ENCODE measurements around the gene HS3ST4. TPM values are rescaled to one million over a fixed set of nuclear protein-coding genes. Genes with fewer than 3 reads are reported as not detected.

HS3ST4 gene
- total RNA-seq, 1 experiment from 2014 or later: not detected

DNA sequence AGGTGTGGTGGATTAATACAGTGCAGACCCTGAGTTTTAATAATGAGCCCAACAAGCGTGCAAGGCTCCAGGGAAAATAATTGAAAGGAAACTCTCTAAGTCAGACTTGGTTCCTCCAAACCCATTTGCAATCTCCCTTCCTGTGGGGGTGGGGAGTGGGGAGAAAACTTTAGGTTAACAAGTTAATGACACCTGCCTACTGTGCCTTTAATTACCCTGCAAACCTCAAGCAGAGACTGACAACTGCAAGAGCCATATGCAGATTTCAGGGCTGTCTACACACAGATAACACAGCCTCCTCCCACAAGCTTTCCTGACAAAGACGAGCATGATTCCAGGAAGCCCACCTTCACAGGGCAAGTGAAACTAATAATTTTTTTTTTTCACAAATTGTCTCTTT lies 359.3 kb downstream of the HS3ST4 start:
- no peaks in the 10 kb centered on the region for H3K36me3 ChIP-seq (ENCODE audit: control insufficient read depth in 1 of 2, insufficient read depth in 2 of 2, low read length in 2 of 2)
- H3K9me3 ChIP-seq (ENCODE audit: control insufficient read depth in 1 of 2, insufficient read depth in 1 of 2, low read depth in 1 of 2, low read length in 2 of 2): peaks cover 3 to 6% of the 10 kb centered on the region in 2 experiments; a peak in 2 of 4 replicates
- DNase-seq (ENCODE audit: low read depth, low spot score) (no peak), ATAC-seq (no peak)
- no peak overlapping the region for H2AFZ ChIP-seq (ENCODE audit: low read depth, low read length, poor library complexity, severe bottlenecking)
- no TSS peak for BruUV-seq (replicated peaks)
- POLR2A ChIA-PET: no interaction called here
- TF ChIP-seq ZFX (IDR thresholded peaks at IDR 0.05): no peak
- TF ChIP-seq, protein P1, sequence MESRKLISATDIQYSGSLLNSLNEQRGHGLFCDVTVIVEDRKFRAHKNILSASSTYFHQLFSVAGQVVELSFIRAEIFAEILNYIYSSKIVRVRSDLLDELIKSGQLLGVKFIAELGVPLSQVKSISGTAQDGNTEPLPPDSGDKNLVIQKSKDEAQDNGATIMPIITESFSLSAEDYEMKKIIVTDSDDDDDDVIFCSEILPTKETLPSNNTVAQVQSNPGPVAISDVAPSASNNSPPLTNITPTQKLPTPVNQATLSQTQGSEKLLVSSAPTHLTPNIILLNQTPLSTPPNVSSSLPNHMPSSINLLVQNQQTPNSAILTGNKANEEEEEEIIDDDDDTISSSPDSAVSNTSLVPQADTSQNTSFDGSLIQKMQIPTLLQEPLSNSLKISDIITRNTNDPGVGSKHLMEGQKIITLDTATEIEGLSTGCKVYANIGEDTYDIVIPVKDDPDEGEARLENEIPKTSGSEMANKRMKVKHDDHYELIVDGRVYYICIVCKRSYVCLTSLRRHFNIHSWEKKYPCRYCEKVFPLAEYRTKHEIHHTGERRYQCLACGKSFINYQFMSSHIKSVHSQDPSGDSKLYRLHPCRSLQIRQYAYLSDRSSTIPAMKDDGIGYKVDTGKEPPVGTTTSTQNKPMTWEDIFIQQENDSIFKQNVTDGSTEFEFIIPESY (IDR thresholded peaks at IDR 0.05; ENCODE audit: extremely low read depth, insufficient replicate concordance, low read length): no peak
- no peak for TF ChIP-seq POLR2A (IDR thresholded peaks at IDR 0.05; ENCODE audit: borderline replicate concordance, extremely low read depth, insufficient read depth, insufficient read length)
- TF ChIP-seq EZH2phosphoT487 (IDR thresholded peaks at IDR 0.05; ENCODE audit: borderline replicate concordance): no peak
- intact Hi-C loops (cut with micrococcal nuclease): no loop called here
- no peaks in the 10 kb centered on the region for H3K79me2 ChIP-seq (ENCODE audit: insufficient read depth, low read length)
- CTCF ChIA-PET: no interaction called here
- no peaks in the 10 kb centered on the region for H3K27me3 ChIP-seq (ENCODE audit: insufficient read depth, low read length)
- H3K4me3 ChIP-seq (replicated peaks in 1 of 2; ENCODE audit: low read depth in 1 of 2, low read length in 2 of 2): no peak overlapping the region
- H3K4me1 ChIP-seq (ENCODE audit: control insufficient read depth in 1 of 2, insufficient read depth in 2 of 2, low read length in 2 of 2): no peaks in the 10 kb centered on the region
- H3K27ac ChIP-seq (ENCODE audit: low read depth, low read length): no peak overlapping the region
- H4K20me1 ChIP-seq (ENCODE audit: insufficient read depth): no peaks in the 10 kb centered on the region
- no peaks in the 10 kb centered on the region for H3K9me2 ChIP-seq (ENCODE audit: insufficient read depth)
- no peak overlapping the region for H3K9ac ChIP-seq (ENCODE audit: low read length)
- H3K4me2 ChIP-seq (ENCODE audit: low read length): no peak overlapping the region
- RAD21 ChIA-PET (ENCODE audit: low non-redundant PET in 1 of 2, low total read pairs in 2 of 2, uncharacterized antibody in 2 of 2, unreplicated experiment in 2 of 2): no interaction called here

DNA sequence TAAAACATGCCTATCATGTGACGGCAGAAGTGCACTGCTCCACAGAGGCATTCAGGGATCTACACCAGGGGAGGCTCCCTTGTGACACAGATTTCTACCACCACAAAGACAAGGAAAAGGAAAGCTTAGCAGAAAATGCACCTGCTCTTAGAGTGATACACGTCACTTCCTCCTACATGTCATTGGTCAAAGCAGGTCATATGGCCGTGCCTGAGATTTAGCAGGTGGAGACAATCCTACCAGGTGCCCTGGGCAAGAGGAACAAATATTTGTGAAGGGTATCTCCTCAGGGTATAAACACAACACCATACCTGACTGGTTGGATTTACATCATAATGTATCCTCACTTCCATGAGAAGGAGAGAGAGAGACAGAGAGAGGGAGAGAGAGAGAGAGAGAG lies 362.1 kb downstream of the HS3ST4 start:
- no peak overlapping the region for H3K4me2 ChIP-seq (ENCODE audit: low read length)
- no peak overlapping the region for H3K9ac ChIP-seq (ENCODE audit: low read length)
- ATAC-seq (no peak), DNase-seq (ENCODE audit: low read depth, low spot score) (no peak)
- RAD21 ChIA-PET (ENCODE audit: low non-redundant PET in 1 of 2, low total read pairs in 2 of 2, uncharacterized antibody in 2 of 2, unreplicated experiment in 2 of 2): no interaction called here
- no peaks in the 10 kb centered on the region for H3K79me2 ChIP-seq (ENCODE audit: insufficient read depth, low read length)
- no peak overlapping the region for H3K4me3 ChIP-seq (replicated peaks in 1 of 2; ENCODE audit: low read depth in 1 of 2, low read length in 2 of 2)
- no peaks in the 10 kb centered on the region for H3K9me2 ChIP-seq (ENCODE audit: insufficient read depth)
- H3K27ac ChIP-seq (ENCODE audit: low read depth, low read length): no peak overlapping the region
- no peaks in the 10 kb centered on the region for H3K36me3 ChIP-seq (ENCODE audit: control insufficient read depth in 1 of 2, insufficient read depth in 2 of 2, low read length in 2 of 2)
- POLR2A ChIA-PET: no interaction called here
- no peaks in the 10 kb centered on the region for H3K4me1 ChIP-seq (ENCODE audit: control insufficient read depth in 1 of 2, insufficient read depth in 2 of 2, low read length in 2 of 2)
- H3K27me3 ChIP-seq (ENCODE audit: insufficient read depth, low read length): no peaks in the 10 kb centered on the region
- CTCF ChIA-PET: no interaction called here
- no peaks in the 10 kb centered on the region for H4K20me1 ChIP-seq (ENCODE audit: insufficient read depth)
- intact Hi-C loops (cut with micrococcal nuclease): no loop called here
- H3K9me3 ChIP-seq (ENCODE audit: control insufficient read depth in 1 of 2, insufficient read depth in 1 of 2, low read depth in 1 of 2, low read length in 2 of 2): peaks cover 0 to 14% of the 10 kb centered on the region in 2 experiments; a peak in 2 of 4 replicates
- BruUV-seq (replicated peaks): no TSS peak
- H2AFZ ChIP-seq (ENCODE audit: low read depth, low read length, poor library complexity, severe bottlenecking): no peak overlapping the region
- TF ChIP-seq, protein P2, sequence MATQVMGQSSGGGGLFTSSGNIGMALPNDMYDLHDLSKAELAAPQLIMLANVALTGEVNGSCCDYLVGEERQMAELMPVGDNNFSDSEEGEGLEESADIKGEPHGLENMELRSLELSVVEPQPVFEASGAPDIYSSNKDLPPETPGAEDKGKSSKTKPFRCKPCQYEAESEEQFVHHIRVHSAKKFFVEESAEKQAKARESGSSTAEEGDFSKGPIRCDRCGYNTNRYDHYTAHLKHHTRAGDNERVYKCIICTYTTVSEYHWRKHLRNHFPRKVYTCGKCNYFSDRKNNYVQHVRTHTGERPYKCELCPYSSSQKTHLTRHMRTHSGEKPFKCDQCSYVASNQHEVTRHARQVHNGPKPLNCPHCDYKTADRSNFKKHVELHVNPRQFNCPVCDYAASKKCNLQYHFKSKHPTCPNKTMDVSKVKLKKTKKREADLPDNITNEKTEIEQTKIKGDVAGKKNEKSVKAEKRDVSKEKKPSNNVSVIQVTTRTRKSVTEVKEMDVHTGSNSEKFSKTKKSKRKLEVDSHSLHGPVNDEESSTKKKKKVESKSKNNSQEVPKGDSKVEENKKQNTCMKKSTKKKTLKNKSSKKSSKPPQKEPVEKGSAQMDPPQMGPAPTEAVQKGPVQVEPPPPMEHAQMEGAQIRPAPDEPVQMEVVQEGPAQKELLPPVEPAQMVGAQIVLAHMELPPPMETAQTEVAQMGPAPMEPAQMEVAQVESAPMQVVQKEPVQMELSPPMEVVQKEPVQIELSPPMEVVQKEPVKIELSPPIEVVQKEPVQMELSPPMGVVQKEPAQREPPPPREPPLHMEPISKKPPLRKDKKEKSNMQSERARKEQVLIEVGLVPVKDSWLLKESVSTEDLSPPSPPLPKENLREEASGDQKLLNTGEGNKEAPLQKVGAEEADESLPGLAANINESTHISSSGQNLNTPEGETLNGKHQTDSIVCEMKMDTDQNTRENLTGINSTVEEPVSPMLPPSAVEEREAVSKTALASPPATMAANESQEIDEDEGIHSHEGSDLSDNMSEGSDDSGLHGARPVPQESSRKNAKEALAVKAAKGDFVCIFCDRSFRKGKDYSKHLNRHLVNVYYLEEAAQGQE (IDR thresholded peaks at IDR 0.05; ENCODE audit: low read depth): no peak
- TF ChIP-seq FOSL1 (IDR thresholded peaks at IDR 0.05; ENCODE audit: low read depth) (no peak), ZNF274 (IDR thresholded peaks at IDR 0.05; ENCODE audit: low read depth, low read length) (no peak), SP1 (IDR thresholded peaks at IDR 0.05; ENCODE audit: low read depth) (no peak), SIN3A (IDR thresholded peaks at IDR 0.05; ENCODE audit: low read depth) (no peak), EGR1 (IDR thresholded peaks at IDR 0.05; ENCODE audit: low read depth) (no peak), ZFX (IDR thresholded peaks at IDR 0.05) (no peak), TCF7L2 (IDR thresholded peaks at IDR 0.05; ENCODE audit: borderline replicate concordance, extremely low read depth, insufficient read depth, insufficient read length) (no peak), YY1 (IDR thresholded peaks at IDR 0.05; ENCODE audit: extremely low read depth, insufficient replicate concordance, low read depth, low read length) (no peak)
- TF ChIP-seq, protein P3, sequence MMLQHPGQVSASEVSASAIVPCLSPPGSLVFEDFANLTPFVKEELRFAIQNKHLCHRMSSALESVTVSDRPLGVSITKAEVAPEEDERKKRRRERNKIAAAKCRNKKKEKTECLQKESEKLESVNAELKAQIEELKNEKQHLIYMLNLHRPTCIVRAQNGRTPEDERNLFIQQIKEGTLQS (IDR thresholded peaks at IDR 0.05): no peak
- TF ChIP-seq, protein P1 (IDR thresholded peaks at IDR 0.05; ENCODE audit: extremely low read depth, insufficient replicate concordance, low read length): no peak

Measured in HCT116 (cell line).